T-helper 2 cell treated with Interferon-gamma antibody and Interleukin-4, amounts not matched to agents 5 μg/mL and 100 μg/mL, for 36 hours (primary cell): Measurements from ENCODE around the gene KIF20A.
"Not testable (repeated sequence)": the region's sequence is repeated elsewhere in the genome, so short reads cannot be mapped to it uniquely, and the experiment has no call there.

Experiments
- DNase-seq: peaks from one replicate; pipeline ENCODE4 v3.0.0; 2021; ENCODE audit warnings: low spot score
- H3K27ac Mint-ChIP-seq: one replicate; pipeline ENCODE4 v1.8.0; 2021; ENCODE audit warnings: mild to moderate bottlenecking, mixed read lengths
- H3K27me3 Mint-ChIP-seq: one replicate; pipeline ENCODE4 v1.8.0; 2021; ENCODE audit warnings: low read depth, mixed read lengths
- H3K36me3 Mint-ChIP-seq: one replicate; pipeline ENCODE4 v1.8.0; 2021; ENCODE audit warnings: low read depth, mixed read lengths
- H3K4me1 Mint-ChIP-seq: one replicate; pipeline ENCODE4 v1.8.0; 2021; ENCODE audit warnings: low read depth, mixed read lengths
- H3K4me3 Mint-ChIP-seq: one replicate; pipeline ENCODE4 v1.8.0; 2022; ENCODE audit warnings: mild to moderate bottlenecking, moderate library complexity, mixed read lengths
- H3K9me3 Mint-ChIP-seq: one replicate; pipeline ENCODE4 v1.8.0; 2021; ENCODE audit warnings: mixed read lengths

KIF20A gene

GRCh38 chr5:138178516-138179276 is at the start of gene KIF20A, which contains the start of gene BRD8:
Gene KIF20A (plus strand): TSS chr5:138179112. CDS start chr5:138179681, 569 bp downstream.
Gene BRD8 (minus strand): TSS chr5:138178630. CDS start chr5:138178614, 16 bp downstream.
- H3K27ac Mint-ChIP-seq, result no peak within 1 kb of the TSS
- peaks cover 46% of the 10 kb centered on the region for H3K36me3 Mint-ChIP-seq
- H3K9me3 Mint-ChIP-seq, result no peaks in the 10 kb centered on the region
- peak; percentile 91 for DNase-seq
- H3K4me3 Mint-ChIP-seq, result no peak within 1 kb of the TSS
- no peaks in the 10 kb centered on the region for H3K27me3 Mint-ChIP-seq
- H3K4me1 Mint-ChIP-seq, result peaks cover 18% of the 10 kb centered on the region

- Mint-ChIP-seq H3K27ac (no peak overlapping the region), H3K4me3 (no peak overlapping the region), H3K36me3 (no peaks in the 10 kb centered on the region), H3K9me3 (no peaks in the 10 kb centered on the region), H3K27me3 (peaks cover 20% of the 10 kb centered on the region), H3K4me1 (peaks cover 3% of the 10 kb centered on the region)
- no peak for DNase-seq
Observed at GRCh38 chr5:138129347-138129746, 49.6 kb upstream of the KIF20A start.

- no peaks in the 10 kb centered on the region for H3K36me3 Mint-ChIP-seq
- no peak for DNase-seq
- no peak overlapping the region for H3K27ac Mint-ChIP-seq
- no peaks in the 10 kb centered on the region for H3K9me3 Mint-ChIP-seq
- peaks cover 13% of the 10 kb centered on the region for H3K27me3 Mint-ChIP-seq
- H3K4me1 Mint-ChIP-seq, result peaks cover 3% of the 10 kb centered on the region
- H3K4me3 Mint-ChIP-seq, result peak overlapping the region; percentile 79
Observed at GRCh38 chr5:138132543-138132942, 46.4 kb upstream of the KIF20A start.

- no peaks in the 10 kb centered on the region for H3K9me3 Mint-ChIP-seq
- no peak within 1 kb of the TSS for H3K4me3 Mint-ChIP-seq
- DNase-seq, result no peak
- no peak within 1 kb of the TSS for H3K27ac Mint-ChIP-seq
- no peaks in the 10 kb centered on the region for H3K36me3 Mint-ChIP-seq
- no peaks in the 10 kb centered on the region for H3K4me1 Mint-ChIP-seq
- peaks cover 16% of the 10 kb centered on the region for H3K27me3 Mint-ChIP-seq
Observed at GRCh38 chr5:138138949-138139780, 39.7 kb upstream of the KIF20A start, which contains the start of gene NME5. Gene NME5 (minus strand): TSS chr5:138139428. CDS start chr5:138138780, 648 bp downstream.

- H3K27ac Mint-ChIP-seq, result no peak overlapping the region
- H3K4me3 Mint-ChIP-seq, result no peak overlapping the region
- H3K27me3 Mint-ChIP-seq, result peaks cover 16% of the 10 kb centered on the region
- H3K36me3 Mint-ChIP-seq, result no peaks in the 10 kb centered on the region
- H3K4me1 Mint-ChIP-seq, result no peaks in the 10 kb centered on the region
- DNase-seq, result no peak
- no peaks in the 10 kb centered on the region for H3K9me3 Mint-ChIP-seq
Observed at GRCh38 chr5:138139781-138140090, 39.2 kb upstream of the KIF20A start.

GRCh38 chr5:138140268-138140667 is 38.6 kb upstream of the KIF20A start:
- H3K27ac Mint-ChIP-seq, result no peak overlapping the region
- H3K4me3 Mint-ChIP-seq, result no peak overlapping the region
- H3K4me1 Mint-ChIP-seq, result no peaks in the 10 kb centered on the region
- no peak for DNase-seq
- H3K36me3 Mint-ChIP-seq, result no peaks in the 10 kb centered on the region
- peaks cover 16% of the 10 kb centered on the region for H3K27me3 Mint-ChIP-seq
- no peaks in the 10 kb centered on the region for H3K9me3 Mint-ChIP-seq

- Mint-ChIP-seq H3K4me1 (no peaks in the 10 kb centered on the region), H3K4me3 (no peak overlapping the region), H3K27me3 (peaks cover 16% of the 10 kb centered on the region), H3K9me3 (no peaks in the 10 kb centered on the region), H3K27ac (no peak overlapping the region), H3K36me3 (no peaks in the 10 kb centered on the region)
- no peak for DNase-seq
Observed at GRCh38 chr5:138141734-138142133, 37.2 kb upstream of the KIF20A start.

GRCh38 chr5:138143578-138143977 is 35.3 kb upstream of the KIF20A start:
- H3K27me3 Mint-ChIP-seq, result peaks cover 12% of the 10 kb centered on the region
- not testable (repeated sequence) for H3K4me3 Mint-ChIP-seq, H3K27ac Mint-ChIP-seq, H3K4me1 Mint-ChIP-seq, DNase-seq, H3K36me3 Mint-ChIP-seq, H3K9me3 Mint-ChIP-seq

- H3K9me3 Mint-ChIP-seq, result no peaks in the 10 kb centered on the region
- no peak for DNase-seq
- H3K36me3 Mint-ChIP-seq, result no peaks in the 10 kb centered on the region
Observed at GRCh38 chr5:138148811-138149210, 30.1 kb upstream of the KIF20A start.

GRCh38 chr5:138149530-138149929 is 29.4 kb upstream of the KIF20A start:
- no peaks in the 10 kb centered on the region for H3K36me3 Mint-ChIP-seq
- peaks cover 12% of the 10 kb centered on the region for H3K27me3 Mint-ChIP-seq
- H3K27ac Mint-ChIP-seq, result no peak overlapping the region
- H3K4me1 Mint-ChIP-seq, result no peaks in the 10 kb centered on the region
- H3K4me3 Mint-ChIP-seq, result no peak overlapping the region
- DNase-seq, result no peak
- H3K9me3 Mint-ChIP-seq, result no peaks in the 10 kb centered on the region

More at GRCh38 chr5:138148811-138149210, 30.1 kb upstream of the KIF20A start:
- Mint-ChIP-seq H3K4me1 (no peaks in the 10 kb centered on the region), H3K4me3 (no peak overlapping the region), H3K27me3 (peaks cover 6% of the 10 kb centered on the region), H3K27ac (no peak overlapping the region)

- H3K4me1 Mint-ChIP-seq, H3K27ac Mint-ChIP-seq, H3K27me3 Mint-ChIP-seq, H3K9me3 Mint-ChIP-seq, DNase-seq, H3K4me3 Mint-ChIP-seq: not testable (repeated sequence)
- H3K36me3 Mint-ChIP-seq, result peaks cover 38% of the 10 kb centered on the region
Observed at GRCh38 chr5:138155977-138156376, 22.9 kb upstream of the KIF20A start.

GRCh38 chr5:138157626-138158025 is 21.3 kb upstream of the KIF20A start:
- Mint-ChIP-seq H3K4me1 (no peaks in the 10 kb centered on the region), H3K27ac (no peak overlapping the region), H3K4me3 (no peak overlapping the region), H3K9me3 (no peaks in the 10 kb centered on the region), H3K27me3 (peaks cover 8% of the 10 kb centered on the region), H3K36me3 (peaks cover 42% of the 10 kb centered on the region)
- DNase-seq, result no peak

- no peak overlapping the region for H3K4me3 Mint-ChIP-seq
- no peak overlapping the region for H3K27ac Mint-ChIP-seq
- no peaks in the 10 kb centered on the region for H3K4me1 Mint-ChIP-seq
- DNase-seq, result no peak
- peaks cover 59% of the 10 kb centered on the region for H3K36me3 Mint-ChIP-seq
- no peaks in the 10 kb centered on the region for H3K9me3 Mint-ChIP-seq
- no peaks in the 10 kb centered on the region for H3K27me3 Mint-ChIP-seq
Observed at GRCh38 chr5:138159666-138160065, 19.2 kb upstream of the KIF20A start.

GRCh38 chr5:138160706-138161105 is 18.2 kb upstream of the KIF20A start:
- no peak for DNase-seq
- Mint-ChIP-seq H3K4me1 (no peaks in the 10 kb centered on the region), H3K36me3 (peaks cover 66% of the 10 kb centered on the region), H3K4me3 (no peak overlapping the region), H3K27ac (no peak overlapping the region), H3K27me3 (no peaks in the 10 kb centered on the region), H3K9me3 (no peaks in the 10 kb centered on the region)
